Lung (tissue), 12 donors: ENCODE results near the gene TENM4. TPM values are rescaled to one million over a fixed set of nuclear protein-coding genes. Genes with fewer than 3 reads are reported as not detected.
"Not testable (repeated sequence)": the region's sequence is repeated elsewhere in the genome, so short reads cannot be mapped to it uniquely, and the experiment has no call there.

Experiments
- ATAC-seq: fragments of 200-7000 bp; cut with Tn5 transposase; one replicate; pipeline ENCODE4 v1.9.1; 2020; ENCODE audit warnings: moderate number of reproducible peaks; ENCODE audit not compliant: insufficient read depth, low FRiP score
- DNase-seq, 3 donors: peaks; one replicate each; pipeline ENCODE4 v3.0.0-alpha.2; 2013 to 2017
- H3K27ac ChIP-seq, 2 donors: one replicate each; pipeline ENCODE4 v1.5.1; 2013; ENCODE audit warnings: mild to moderate bottlenecking in 2 of 2, moderate library complexity in 2 of 2, control low read depth in 1 of 2, inconsistent platforms in 1 of 2, low read depth in 1 of 2, low read length in 1 of 2
- H3K27me3 ChIP-seq, 3 donors: one replicate each; pipeline ENCODE4 v1.5.1; 2013; ENCODE audit warnings: low read length in 2 of 3; ENCODE audit not compliant: control insufficient read depth in 3 of 3, insufficient read depth in 3 of 3
- H3K36me3 ChIP-seq, 4 donors: one replicate each; pipeline ENCODE4 v1.5.1; 2013; ENCODE audit warnings: low read length in 4 of 4, mild to moderate bottlenecking in 1 of 4, moderate library complexity in 1 of 4; ENCODE audit not compliant: control insufficient read depth in 4 of 4, insufficient read depth in 4 of 4
- H3K4me1 ChIP-seq, 5 donors: one replicate each; pipeline ENCODE4 v1.5.1; 2013; ENCODE audit warnings: low read length in 5 of 5, mild to moderate bottlenecking in 2 of 5, moderate library complexity in 1 of 5; ENCODE audit not compliant: control insufficient read depth in 5 of 5, insufficient read depth in 5 of 5
- H3K4me3 ChIP-seq: one replicate; pipeline ENCODE4 v1.5.1; 2013; ENCODE audit warnings: mild to moderate bottlenecking, control low read depth, moderate library complexity
- H3K9ac ChIP-seq, 2 donors: one replicate each; pipeline ENCODE4 v1.5.1; 2013; ENCODE audit warnings: low read length in 2 of 2, control low read depth in 1 of 2; ENCODE audit not compliant: insufficient read depth in 1 of 2
- H3K9me3 ChIP-seq, 4 donors: one replicate each; pipeline ENCODE4 v1.5.1; 2013; ENCODE audit warnings: low read length in 3 of 4, mild to moderate bottlenecking in 1 of 4, moderate library complexity in 1 of 4; ENCODE audit not compliant: control insufficient read depth in 4 of 4, insufficient read depth in 3 of 4
- WGBS, 2 donors: extraction: QIAGEN DNeasy Blood & Tissue Kit; methylation state at CpG; one replicate each; pipeline ENCODE4 v1.1.7; 2013; 5-methylcytosine and 5-hydroxymethylcytosine counted together
- polyA plus RNA-seq, 2 donors: library from polyadenylated mRNA; stranded (reverse); fragments of 200-250 nt; gene quantifications; one replicate each; pipeline ENCODE4 v1.2.1, GENCODE V29; 2013
- total RNA-seq, 2 donors: library from RNA; depleted of rRNA in 1 of 2; stranded (reverse); fragments of >200 nt in 1 of 2; gene quantifications; one replicate each; pipeline ENCODE4 v1.2.1, GENCODE V29; 2014 to 2021
- TF ChIP-seq, protein P1 (sequence below): IDR thresholded peaks from 2 replicates; pipeline ENCODE4 v1.5.1; 2012; ENCODE audit warnings: mild to moderate bottlenecking; ENCODE audit errors: control extremely low read depth, extremely low read depth
- donor health status: control.
- donor health status: control.
- donor health status: Bipolar disorder and iron deficiency.
- donor health status: healthy.
- donor health status: DM: yes; HTN: yes; CAD: no.

Gene TENM4
- total and polyA plus RNA-seq, 4 donors = 0.28 to 16.4 (median 3.2) TPM

DNA sequence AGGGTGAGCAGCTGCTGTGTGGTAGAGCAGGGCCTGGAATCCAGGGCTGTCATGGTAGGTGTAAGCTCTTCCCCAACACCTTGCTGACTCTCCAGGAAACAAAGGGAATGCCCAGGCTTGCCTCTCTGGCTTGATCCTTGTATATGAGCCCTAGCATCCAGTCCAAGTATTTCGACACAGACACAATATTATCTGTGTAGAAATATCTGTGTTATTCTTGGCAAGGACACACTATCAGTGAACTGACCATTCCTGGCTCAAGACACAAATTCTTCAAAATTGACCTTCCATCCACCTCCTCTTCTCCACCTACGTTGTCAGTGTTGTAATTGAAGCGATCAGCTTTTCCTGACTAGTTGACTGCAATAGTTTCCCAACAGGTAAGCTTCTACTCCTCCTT is 554.2 kb downstream of the TENM4 start:
- ATAC-seq (no peak), DNase-seq (peak in 2 of 3 donors; percentile 45 to 70)
- Histone ChIP-seq H3K9me3 (peaks cover 0 to 3% (median 0%) of the 10 kb centered on the region in 4 donors), H3K27me3 (no peaks in the 10 kb centered on the region), H3K27ac (no peak overlapping the region), H3K36me3 (no peaks in the 10 kb centered on the region), H3K9ac (no peak overlapping the region), H3K4me3 (no peak overlapping the region), H3K4me1 (peaks cover 0 to 10% (median 0%) of the 10 kb centered on the region in 5 donors)
- WGBS, 2 donors = 72 to 79% methylated on average over 3 of the region's 3 CpGs
- TF ChIP-seq, protein P1, sequence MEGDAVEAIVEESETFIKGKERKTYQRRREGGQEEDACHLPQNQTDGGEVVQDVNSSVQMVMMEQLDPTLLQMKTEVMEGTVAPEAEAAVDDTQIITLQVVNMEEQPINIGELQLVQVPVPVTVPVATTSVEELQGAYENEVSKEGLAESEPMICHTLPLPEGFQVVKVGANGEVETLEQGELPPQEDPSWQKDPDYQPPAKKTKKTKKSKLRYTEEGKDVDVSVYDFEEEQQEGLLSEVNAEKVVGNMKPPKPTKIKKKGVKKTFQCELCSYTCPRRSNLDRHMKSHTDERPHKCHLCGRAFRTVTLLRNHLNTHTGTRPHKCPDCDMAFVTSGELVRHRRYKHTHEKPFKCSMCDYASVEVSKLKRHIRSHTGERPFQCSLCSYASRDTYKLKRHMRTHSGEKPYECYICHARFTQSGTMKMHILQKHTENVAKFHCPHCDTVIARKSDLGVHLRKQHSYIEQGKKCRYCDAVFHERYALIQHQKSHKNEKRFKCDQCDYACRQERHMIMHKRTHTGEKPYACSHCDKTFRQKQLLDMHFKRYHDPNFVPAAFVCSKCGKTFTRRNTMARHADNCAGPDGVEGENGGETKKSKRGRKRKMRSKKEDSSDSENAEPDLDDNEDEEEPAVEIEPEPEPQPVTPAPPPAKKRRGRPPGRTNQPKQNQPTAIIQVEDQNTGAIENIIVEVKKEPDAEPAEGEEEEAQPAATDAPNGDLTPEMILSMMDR = no peak

DNA sequence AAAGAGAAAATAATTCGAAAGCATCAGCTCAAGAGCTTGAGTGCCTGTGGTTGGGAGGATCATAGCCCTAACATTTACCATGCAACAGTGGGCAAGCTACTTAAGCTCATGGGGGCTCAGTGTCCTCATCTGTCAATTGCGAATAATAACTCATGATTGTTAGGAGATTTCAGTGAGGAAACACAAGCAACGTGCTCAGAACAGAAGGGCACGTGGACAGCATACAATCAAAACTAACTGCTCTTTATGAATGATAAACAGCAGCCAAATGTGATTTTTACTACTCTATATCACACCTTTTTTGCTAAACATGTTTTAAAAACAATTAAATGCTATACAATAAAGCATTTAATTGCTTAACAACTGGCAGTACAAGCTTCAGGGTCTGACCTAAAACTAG is 556.1 kb downstream of the TENM4 start:
- H3K27ac ChIP-seq = no peak overlapping the region
- peaks cover 0 to 3% (median 0%) of the 10 kb centered on the region in 4 donors for H3K9me3 ChIP-seq
- DNase-seq (no peak), ATAC-seq (no peak)
- no peak overlapping the region for H3K9ac ChIP-seq
- H3K4me1 ChIP-seq = peaks cover 0 to 10% (median 0%) of the 10 kb centered on the region in 5 donors
- H3K4me3 ChIP-seq = no peak overlapping the region
- no peaks in the 10 kb centered on the region for H3K36me3 ChIP-seq
- no peaks in the 10 kb centered on the region for H3K27me3 ChIP-seq
- WGBS, 2 donors = 82 to 85% methylated on average over 4 of the region's 4 CpGs
- TF ChIP-seq, protein P1 = no peak

DNA sequence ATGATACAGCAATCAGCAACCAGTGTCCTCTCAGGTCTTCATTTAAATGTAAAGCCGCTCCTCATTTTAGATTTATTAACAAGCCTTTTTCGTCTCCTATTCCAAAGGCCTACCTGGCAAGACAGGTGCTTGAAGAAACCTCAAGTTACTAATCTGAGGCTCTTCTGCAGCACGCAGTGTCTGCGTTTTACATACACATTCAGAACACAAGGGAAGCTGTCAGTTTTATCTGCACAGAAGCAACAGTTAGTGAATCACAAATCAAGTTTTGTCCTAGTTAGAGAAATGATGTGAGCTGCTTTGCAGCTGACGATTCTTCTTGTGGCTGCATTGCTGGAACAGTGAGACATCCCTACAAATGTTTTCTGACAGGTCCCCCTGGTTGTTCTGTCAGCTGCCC is 557.3 kb downstream of the TENM4 start:
- Histone ChIP-seq H3K4me3 (no peak overlapping the region), H3K9ac (no peak overlapping the region), H3K36me3 (no peaks in the 10 kb centered on the region), H3K4me1 (peaks cover 0 to 10% (median 0%) of the 10 kb centered on the region in 5 donors), H3K27ac (no peak overlapping the region), H3K9me3 (peaks cover 0 to under 1% (median 0%) of the 10 kb centered on the region in 4 donors), H3K27me3 (no peaks in the 10 kb centered on the region)
- TF ChIP-seq, protein P1 = no peak
- no peak for ATAC-seq
- 95 to 96% methylated on average over 5 of the region's 5 CpGs for WGBS, 2 donors
- no peak for DNase-seq

DNA sequence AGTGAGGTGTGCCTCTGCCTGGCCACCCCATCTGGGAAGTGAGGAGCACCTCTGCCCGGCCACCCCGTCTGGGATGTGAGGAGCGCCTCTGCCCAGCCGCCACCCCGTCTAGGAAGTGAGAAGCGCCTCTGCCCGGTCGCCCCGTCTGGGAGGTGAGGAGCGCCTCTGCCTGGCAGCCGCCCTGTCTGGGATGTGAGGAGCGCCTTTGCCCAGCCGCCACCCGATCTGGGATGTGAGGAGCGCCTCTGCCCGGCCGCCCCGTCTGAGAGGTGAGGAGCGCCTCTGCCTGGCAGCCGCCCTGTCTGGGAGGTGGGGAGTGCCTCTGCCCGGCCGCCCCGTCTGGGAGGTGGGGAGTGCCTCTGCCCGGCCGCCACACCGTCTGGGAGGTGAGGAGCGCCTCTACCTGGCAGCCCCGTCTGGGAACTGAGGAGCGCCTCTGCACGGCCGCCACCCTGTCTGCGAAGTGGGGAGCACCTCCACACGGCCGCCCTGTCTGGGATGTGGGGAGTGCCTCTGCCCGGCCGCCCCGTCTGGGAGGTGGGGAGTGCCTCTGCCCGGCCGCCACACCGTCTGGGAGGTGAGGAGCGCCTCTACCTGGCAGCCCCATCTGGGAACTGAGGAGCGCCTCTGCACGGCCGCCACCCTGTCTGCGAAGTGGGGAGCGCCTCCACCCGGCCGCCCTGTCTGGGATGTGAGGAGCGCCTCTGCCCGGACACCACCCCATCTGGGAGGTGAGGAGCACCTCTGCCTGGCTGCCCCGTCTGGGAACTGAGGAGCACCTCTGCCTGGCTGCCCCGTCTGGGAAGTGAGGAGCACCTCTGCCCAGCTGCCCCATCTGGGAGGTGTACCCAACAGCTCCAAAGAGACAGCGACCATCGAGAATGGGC is 561.5 kb downstream of the TENM4 start:
- not testable (repeated sequence) for H3K27me3 ChIP-seq, H3K9ac ChIP-seq, ATAC-seq, H3K4me1 ChIP-seq, H3K4me3 ChIP-seq, H3K36me3 ChIP-seq, H3K27ac ChIP-seq, DNase-seq, H3K9me3 ChIP-seq
- 95 to 97% methylated on average over 50 to 54 of the region's 54 CpGs for WGBS, 2 donors
